ENCODE data around the gene ARRDC3. TPM values are rescaled to one million over a fixed set of nuclear protein-coding genes. Genes with fewer than 3 reads are reported as not detected.
"Not testable (repeated sequence)": the region's sequence is repeated elsewhere in the genome, so short reads cannot be mapped to it uniquely, and the experiment has no call there.

ARRDC3 gene
- polyA plus RNA-seq (ENCODE audit: insufficient read length) = 138 TPM
- long read RNA-seq, donor 1, full-length matches to known transcripts = 43 of 80 reads
- long read RNA-seq, donor 1, partial matches to known transcripts = 37 of 80 reads
- long read RNA-seq, donor 1, other reads (novel, unspliced or antisense) = 0 of 80 reads
- long read RNA-seq, donor 2, full-length matches to known transcripts = 40 of 53 reads
- long read RNA-seq, donor 2, partial matches to known transcripts = 13 of 53 reads
- long read RNA-seq, donor 2, other reads (novel, unspliced or antisense) = 0 of 53 reads
- long read RNA-seq, donor 3, full-length matches to known transcripts = 30 of 46 reads
- long read RNA-seq, donor 3, partial matches to known transcripts = 16 of 46 reads
- long read RNA-seq, donor 3, other reads (novel, unspliced or antisense) = 0 of 46 reads
- long read RNA-seq, donor 4, partial matches to known transcripts = 0 of 1 reads
- long read RNA-seq, donor 4, other reads (novel, unspliced or antisense) = 0 of 1 reads
- long read RNA-seq, donor 5, full-length matches to known transcripts = 39 of 44 reads
- long read RNA-seq, donor 5, partial matches to known transcripts = 5 of 44 reads
- long read RNA-seq, donor 5, other reads (novel, unspliced or antisense) = 0 of 44 reads
- long read RNA-seq, donor 6, full-length matches to known transcripts = 35 of 90 reads
- long read RNA-seq, donor 6, partial matches to known transcripts = 55 of 90 reads
- long read RNA-seq, donor 6, other reads (novel, unspliced or antisense) = 0 of 90 reads
- long read RNA-seq, donor 7, full-length matches to known transcripts = 54 of 78 reads
- long read RNA-seq, donor 7, partial matches to known transcripts = 24 of 78 reads
- long read RNA-seq, donor 7, other reads (novel, unspliced or antisense) = 0 of 78 reads
- long read RNA-seq, donor 8, full-length matches to known transcripts = 24 of 24 reads
- long read RNA-seq, donor 8, partial matches to known transcripts = 0 of 24 reads
- long read RNA-seq, donor 8, other reads (novel, unspliced or antisense) = 0 of 24 reads

- peak; percentile 94 for DNase-seq
Observed at GRCh38 chr5:91383027-91383955, at the start of gene ARRDC3. TSS of gene ARRDC3 (minus strand) at chr5:91383317. CDS start at chr5:91383092, 225 bp downstream.

- no peak for DNase-seq
Observed at GRCh38 chr5:91430949-91431348, 47.8 kb upstream of the ARRDC3 start.

- no peak for DNase-seq
Observed at GRCh38 chr5:91424638-91425436, 41.7 kb upstream of the ARRDC3 start.

GRCh38 chr5:91423871-91424270 is 40.8 kb upstream of the ARRDC3 start:
- DNase-seq = no peak

- no peak for DNase-seq
Observed at GRCh38 chr5:91420879-91421278, 37.8 kb upstream of the ARRDC3 start.

GRCh38 chr5:91419571-91420537 is 36.7 kb upstream of the ARRDC3 start:
- peak; percentile 47 for DNase-seq

- DNase-seq = no peak
Observed at GRCh38 chr5:91419136-91419535, 36.0 kb upstream of the ARRDC3 start.

- DNase-seq = no peak
Observed at GRCh38 chr5:91418158-91418557, 35.0 kb upstream of the ARRDC3 start.

GRCh38 chr5:91417219-91417618 is 34.1 kb upstream of the ARRDC3 start:
- DNase-seq = no peak

- no peak for DNase-seq
Observed at GRCh38 chr5:91416491-91416890, 33.4 kb upstream of the ARRDC3 start.

- no peak for DNase-seq
Observed at GRCh38 chr5:91409304-91409703, 26.2 kb upstream of the ARRDC3 start.

GRCh38 chr5:91408710-91409109 is 25.6 kb upstream of the ARRDC3 start:
- no peak for DNase-seq

- DNase-seq = no peak
Observed at GRCh38 chr5:91407204-91407603, 24.1 kb upstream of the ARRDC3 start.

GRCh38 chr5:91403438-91403837 is 20.3 kb upstream of the ARRDC3 start:
- DNase-seq = no peak

GRCh38 chr5:91401175-91401574 is 18.1 kb upstream of the ARRDC3 start:
- DNase-seq = no peak

- no peak for DNase-seq
Observed at GRCh38 chr5:91397791-91398190, 14.7 kb upstream of the ARRDC3 start.

- no peak for DNase-seq
Observed at GRCh38 chr5:91390268-91390667, 7.2 kb upstream of the ARRDC3 start.

GRCh38 chr5:91389555-91389954 is 6.4 kb upstream of the ARRDC3 start:
- DNase-seq = not testable (repeated sequence)

- DNase-seq = no peak
Observed at GRCh38 chr5:91388362-91388761, 5.2 kb upstream of the ARRDC3 start.

- no peak for DNase-seq
Observed at GRCh38 chr5:91386120-91386519, 3.0 kb upstream of the ARRDC3 start.
